Measurements from ENCODE around the gene KCNA3. TPM values are rescaled to one million over a fixed set of nuclear protein-coding genes. Genes with fewer than 3 reads are reported as not detected.

Gene KCNA3
- total RNA-seq, 1 experiment from 2014 or later = 1.2 TPM

DNA sequence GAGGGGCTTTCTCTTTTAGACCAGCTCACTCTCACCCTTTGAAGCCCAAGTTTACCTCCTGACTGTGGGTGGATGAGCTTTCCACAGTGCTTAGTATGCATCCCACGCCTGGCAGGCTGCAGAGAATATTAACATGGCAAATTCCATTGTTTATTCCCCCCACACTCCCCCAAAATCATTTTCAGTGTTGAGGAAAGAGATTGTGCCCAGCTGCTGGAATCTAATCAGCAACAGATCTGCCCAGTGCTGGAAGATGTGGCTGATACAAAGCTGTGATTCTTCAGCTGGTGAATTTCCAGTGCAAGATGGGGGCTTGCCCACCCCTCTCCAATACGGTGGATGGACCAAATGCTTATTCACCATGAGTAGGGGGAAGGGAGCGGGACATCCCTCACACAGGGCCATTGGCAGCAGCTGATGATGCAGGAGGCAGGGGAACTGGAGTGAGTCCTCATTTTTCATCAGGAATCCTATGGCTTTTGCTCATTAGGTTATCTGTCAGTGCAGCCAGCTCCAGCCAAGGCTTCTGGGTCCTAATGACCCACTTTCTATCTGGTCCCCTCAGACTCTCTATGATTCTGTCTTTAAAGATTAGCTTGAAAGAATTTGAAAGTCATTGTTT, 39.7 kb upstream of the KCNA3 start:
- Mint-ChIP-seq H3K9me3 (no peaks in the 10 kb centered on the region), H3K27me3 (ENCODE audit: low read depth) (peaks cover 11% of the 10 kb centered on the region), H3K4me3 (no peak overlapping the region), H3K4me1 (peaks cover 7% of the 10 kb centered on the region; the same call in 1 of the 2 replicates), H3K27ac (no peak overlapping the region), H3K36me3 (no peaks in the 10 kb centered on the region)
- ATAC-seq (no peak), DNase-seq (ENCODE audit: low spot score) (no peak)
- ChIA-PET CTCF (interaction anchor here (0.6 to 1.7 kb wide), 6 partner anchors 10 to 115 kb away, joined by 3 to 6 read pairs (median 4); no protein-coding TSS in a partner anchor), POLR2A (no interaction called here)
- no peak for TF ChIP-seq TP53 (CRISPR knock-in tag; IDR thresholded peaks at IDR 0.05)
- no peak for TF ChIP-seq E2F5 (CRISPR knock-in tag; IDR thresholded peaks at IDR 0.05)
- TF ChIP-seq, protein P1, sequence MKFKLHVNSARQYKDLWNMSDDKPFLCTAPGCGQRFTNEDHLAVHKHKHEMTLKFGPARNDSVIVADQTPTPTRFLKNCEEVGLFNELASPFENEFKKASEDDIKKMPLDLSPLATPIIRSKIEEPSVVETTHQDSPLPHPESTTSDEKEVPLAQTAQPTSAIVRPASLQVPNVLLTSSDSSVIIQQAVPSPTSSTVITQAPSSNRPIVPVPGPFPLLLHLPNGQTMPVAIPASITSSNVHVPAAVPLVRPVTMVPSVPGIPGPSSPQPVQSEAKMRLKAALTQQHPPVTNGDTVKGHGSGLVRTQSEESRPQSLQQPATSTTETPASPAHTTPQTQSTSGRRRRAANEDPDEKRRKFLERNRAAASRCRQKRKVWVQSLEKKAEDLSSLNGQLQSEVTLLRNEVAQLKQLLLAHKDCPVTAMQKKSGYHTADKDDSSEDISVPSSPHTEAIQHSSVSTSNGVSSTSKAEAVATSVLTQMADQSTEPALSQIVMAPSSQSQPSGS (CRISPR knock-in tag; IDR thresholded peaks at IDR 0.05; ENCODE audit: borderline replicate concordance, low read depth) = no peak
- no peak for TF ChIP-seq FOXP1 (CRISPR knock-in tag; IDR thresholded peaks at IDR 0.05; ENCODE audit: borderline replicate concordance)
- TF ChIP-seq ZNF219 (CRISPR knock-in tag; IDR thresholded peaks at IDR 0.05; ENCODE audit: borderline replicate concordance) = no peak
- no peak for TF ChIP-seq ETV6 (CRISPR knock-in tag; IDR thresholded peaks at IDR 0.05)
- no peak for TF ChIP-seq ZNF281 (CRISPR knock-in tag; IDR thresholded peaks at IDR 0.05)
- no peak for TF ChIP-seq PREB (CRISPR knock-in tag; IDR thresholded peaks at IDR 0.05; ENCODE audit: borderline replicate concordance)
- TF ChIP-seq JUN (CRISPR knock-in tag; IDR thresholded peaks at IDR 0.05) = no peak
- TF ChIP-seq GRHL2 (CRISPR knock-in tag; IDR thresholded peaks at IDR 0.05; ENCODE audit: insufficient replicate concordance, severe bottlenecking) = no peak
- TF ChIP-seq, protein P2, sequence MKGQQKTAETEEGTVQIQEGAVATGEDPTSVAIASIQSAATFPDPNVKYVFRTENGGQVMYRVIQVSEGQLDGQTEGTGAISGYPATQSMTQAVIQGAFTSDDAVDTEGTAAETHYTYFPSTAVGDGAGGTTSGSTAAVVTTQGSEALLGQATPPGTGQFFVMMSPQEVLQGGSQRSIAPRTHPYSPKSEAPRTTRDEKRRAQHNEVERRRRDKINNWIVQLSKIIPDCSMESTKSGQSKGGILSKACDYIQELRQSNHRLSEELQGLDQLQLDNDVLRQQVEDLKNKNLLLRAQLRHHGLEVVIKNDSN (CRISPR knock-in tag; IDR thresholded peaks at IDR 0.05) = no peak
- TF ChIP-seq, protein P3, sequence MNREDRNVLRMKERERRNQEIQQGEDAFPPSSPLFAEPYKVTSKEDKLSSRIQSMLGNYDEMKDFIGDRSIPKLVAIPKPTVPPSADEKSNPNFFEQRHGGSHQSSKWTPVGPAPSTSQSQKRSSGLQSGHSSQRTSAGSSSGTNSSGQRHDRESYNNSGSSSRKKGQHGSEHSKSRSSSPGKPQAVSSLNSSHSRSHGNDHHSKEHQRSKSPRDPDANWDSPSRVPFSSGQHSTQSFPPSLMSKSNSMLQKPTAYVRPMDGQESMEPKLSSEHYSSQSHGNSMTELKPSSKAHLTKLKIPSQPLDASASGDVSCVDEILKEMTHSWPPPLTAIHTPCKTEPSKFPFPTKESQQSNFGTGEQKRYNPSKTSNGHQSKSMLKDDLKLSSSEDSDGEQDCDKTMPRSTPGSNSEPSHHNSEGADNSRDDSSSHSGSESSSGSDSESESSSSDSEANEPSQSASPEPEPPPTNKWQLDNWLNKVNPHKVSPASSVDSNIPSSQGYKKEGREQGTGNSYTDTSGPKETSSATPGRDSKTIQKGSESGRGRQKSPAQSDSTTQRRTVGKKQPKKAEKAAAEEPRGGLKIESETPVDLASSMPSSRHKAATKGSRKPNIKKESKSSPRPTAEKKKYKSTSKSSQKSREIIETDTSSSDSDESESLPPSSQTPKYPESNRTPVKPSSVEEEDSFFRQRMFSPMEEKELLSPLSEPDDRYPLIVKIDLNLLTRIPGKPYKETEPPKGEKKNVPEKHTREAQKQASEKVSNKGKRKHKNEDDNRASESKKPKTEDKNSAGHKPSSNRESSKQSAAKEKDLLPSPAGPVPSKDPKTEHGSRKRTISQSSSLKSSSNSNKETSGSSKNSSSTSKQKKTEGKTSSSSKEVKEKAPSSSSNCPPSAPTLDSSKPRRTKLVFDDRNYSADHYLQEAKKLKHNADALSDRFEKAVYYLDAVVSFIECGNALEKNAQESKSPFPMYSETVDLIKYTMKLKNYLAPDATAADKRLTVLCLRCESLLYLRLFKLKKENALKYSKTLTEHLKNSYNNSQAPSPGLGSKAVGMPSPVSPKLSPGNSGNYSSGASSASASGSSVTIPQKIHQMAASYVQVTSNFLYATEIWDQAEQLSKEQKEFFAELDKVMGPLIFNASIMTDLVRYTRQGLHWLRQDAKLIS (CRISPR knock-in tag; IDR thresholded peaks at IDR 0.05; ENCODE audit: borderline replicate concordance) = no peak
- TF ChIP-seq ZNF396 (CRISPR knock-in tag; IDR thresholded peaks at IDR 0.05; ENCODE audit: borderline replicate concordance) = no peak
- TF ChIP-seq RORB (CRISPR knock-in tag; IDR thresholded peaks at IDR 0.05) = no peak
- no peak for TF ChIP-seq ZBTB21 (CRISPR knock-in tag; IDR thresholded peaks at IDR 0.05; ENCODE audit: borderline replicate concordance)
- no peak for TF ChIP-seq NFATC4 (CRISPR knock-in tag; IDR thresholded peaks at IDR 0.05)
